HepG2 (cell line): ENCODE data around the gene CFAP46. TPM values are rescaled to one million over a fixed set of nuclear protein-coding genes. Genes with fewer than 3 reads are reported as not detected.

ENCODE experiments used
- ATAC-seq: fragments of 200-7000 bp; cut with Tn5 transposase; 3 replicates; pipeline ENCODE4 v1.9.1; 2020; ENCODE audit warnings: mild to moderate bottlenecking, moderate library complexity
- BruUV-seq: library from RNA; stranded (reverse); fragments of 400-500 nt; replicated peaks from 2 replicates; lab custom pipeline; 2021; lab: Mats Ljungman, UMichigan
- CTCF ChIA-PET: fragments of 300-600 bp; formaldehyde crosslinking; extraction: SDS; loops from one replicate; lab custom pipeline; 2021; ENCODE audit warnings: low total read pairs, inconsistent platforms, low intra/inter-chr PET ratio; lab: Yijun Ruan, JAX
- POLR2A ChIA-PET: fragments of 350-600 bp; sonication (Branson Sonifier 250); formaldehyde crosslinking; loops from one replicate; lab custom pipeline; 2020; ENCODE audit warnings: antibody characterized with exemption, inconsistent platforms; lab: Yijun Ruan, JAX
- DNase-seq: peaks from one replicate; pipeline ENCODE4 v3.0.0-alpha.2; 2015; ENCODE audit warnings: low spot score
- FAIRE-seq: peaks from 3 replicates; lab custom pipeline; 2011; peaks lifted over from hg19 to GRCh38; lab: Jason Lieb, UNC
- H2AFZ ChIP-seq: one replicate; pipeline ENCODE4 v1.6.1; 2011; ENCODE audit warnings: low read length, inconsistent platforms
- H3K27ac ChIP-seq: fragments of 300-600 bp; 3 replicates; pipeline ENCODE4 v1.8.0; 2011; ENCODE audit warnings: mixed run types, mild to moderate bottlenecking, mixed read lengths, low read length, inconsistent platforms; ENCODE audit not compliant: insufficient read depth; ENCODE audit errors: extremely low read length
- H3K27me3 ChIP-seq, 2 experiments: fragments of 200-600 bp in 1 of 2; 2 replicates in 1 of 2; 3 replicates in 1 of 2; pipeline versions ENCODE4 v1.6.0 to v1.8.0; 2011; ENCODE audit warnings: low read length in 2 of 2, mild to moderate bottlenecking in 2 of 2, moderate library complexity in 2 of 2, inconsistent platforms in 1 of 2; ENCODE audit not compliant: insufficient read depth in 2 of 2, control insufficient read depth in 1 of 2
- H3K36me3 ChIP-seq, 2 experiments: fragments of 200-600 bp in 1 of 2; replicated peaks in 1 of 2; 2 replicates in 1 of 2; 3 replicates in 1 of 2; pipeline versions ENCODE4 v1.5.1 to v1.8.0; 2011; ENCODE audit warnings: low read length in 2 of 2, inconsistent platforms in 1 of 2; ENCODE audit not compliant: insufficient read depth in 2 of 2, control insufficient read depth in 1 of 2
- H3K4me1 ChIP-seq: 2 replicates; pipeline ENCODE4 v1.5.1; 2012; ENCODE audit warnings: low read length, inconsistent platforms; ENCODE audit not compliant: insufficient read depth
- H3K4me2 ChIP-seq: 2 replicates; pipeline ENCODE4 v1.6.0; 2011; ENCODE audit warnings: low read depth, low read length, inconsistent platforms
- H3K4me3 ChIP-seq, 3 experiments: fragments of 200-600 bp in 1 of 3; sonication (generic), shearing (Covaris generic) in 1 of 3; replicated peaks in 1 of 3; 2 replicates each; pipeline ENCODE4 v1.5.1; 2011 to 2016; ENCODE audit warnings: low read length in 3 of 3, inconsistent platforms in 2 of 3, low read depth in 2 of 3, mild to moderate bottlenecking in 2 of 3, control low read depth in 1 of 3, mixed read lengths in 1 of 3; ENCODE audit not compliant: insufficient read depth in 1 of 3
- H3K79me2 ChIP-seq: one replicate; pipeline ENCODE4 v1.6.1; 2011; ENCODE audit warnings: low read length, inconsistent platforms; ENCODE audit not compliant: insufficient read depth
- H3K9ac ChIP-seq: 2 replicates; pipeline ENCODE4 v1.6.0; 2011; ENCODE audit warnings: mild to moderate bottlenecking, low read depth, low read length, inconsistent platforms; ENCODE audit not compliant: insufficient read depth
- H3K9me3 ChIP-seq: 2 replicates; pipeline ENCODE4 v1.5.1; 2012; ENCODE audit warnings: mild to moderate bottlenecking, low read length
- H4K20me1 ChIP-seq: 2 replicates; pipeline ENCODE4 v1.6.0; 2011; ENCODE audit warnings: inconsistent platforms, mild to moderate bottlenecking, low read length, moderate library complexity; ENCODE audit not compliant: insufficient read depth
- GZF1 ChIP-seq: sonication (generic); formaldehyde crosslinking; IDR thresholded peaks from 2 replicates; pipeline ENCODE4 v1.5.1; 2020; ENCODE audit warnings: mild to moderate bottlenecking, missing genetic modification reagents
- NRL ChIP-seq: sonication (generic); formaldehyde crosslinking; IDR thresholded peaks from 2 replicates; pipeline ENCODE4 v1.5.0; 2020; ENCODE audit warnings: missing genetic modification reagents, mild to moderate bottlenecking, moderate library complexity, borderline replicate concordance
- PHF20 ChIP-seq: sonication (generic); formaldehyde crosslinking; IDR thresholded peaks from 2 replicates; pipeline ENCODE4 v1.5.0; 2020; ENCODE audit warnings: mild to moderate bottlenecking, missing genetic modification reagents
- RNF219 ChIP-seq: sonication (generic); formaldehyde crosslinking; IDR thresholded peaks from 2 replicates; pipeline ENCODE4 v1.5.0; 2020; ENCODE audit warnings: mild to moderate bottlenecking, missing genetic modification reagents
- SAFB2 ChIP-seq: sonication (generic); formaldehyde crosslinking; IDR thresholded peaks from 2 replicates; pipeline ENCODE4 v1.5.1; 2020; ENCODE audit warnings: missing genetic modification reagents, low read depth, mild to moderate bottlenecking, borderline replicate concordance
- U2AF2 ChIP-seq: fragments of 200-400 bp; formaldehyde crosslinking; IDR thresholded peaks from 2 replicates; pipeline ENCODE4 v1.6.1; 2017; ENCODE audit warnings: low read depth, mild to moderate bottlenecking, low read length
- ZBTB38 ChIP-seq: sonication (generic); formaldehyde crosslinking; IDR thresholded peaks from 2 replicates; pipeline ENCODE4 v1.5.1; 2020; ENCODE audit warnings: mild to moderate bottlenecking, missing genetic modification reagents
- ZIK1 ChIP-seq: sonication (generic); formaldehyde crosslinking; IDR thresholded peaks from 2 replicates; pipeline ENCODE4 v1.5.0; 2020; ENCODE audit warnings: mild to moderate bottlenecking, low read depth, missing genetic modification reagents, borderline replicate concordance
- ZNF180 ChIP-seq: sonication (generic); formaldehyde crosslinking; IDR thresholded peaks from 2 replicates; pipeline ENCODE4 v1.4.0; 2020; ENCODE audit warnings: low read depth, missing genetic modification reagents, borderline replicate concordance
- ZNF318 ChIP-seq: sonication (generic); formaldehyde crosslinking; IDR thresholded peaks from 2 replicates; pipeline ENCODE4 v1.4.0; 2020; ENCODE audit warnings: mild to moderate bottlenecking, missing genetic modification reagents
- ZNF660 ChIP-seq: sonication (generic); formaldehyde crosslinking; IDR thresholded peaks from 2 replicates; pipeline ENCODE4 v1.5.1; 2020; ENCODE audit warnings: mild to moderate bottlenecking, low read depth, missing genetic modification reagents, borderline replicate concordance
- WGBS: methylation state at CpG from one replicate; pipeline ENCODE4 v1.1.6; 2017; ENCODE audit warnings: low lambda C conversion rate; 5-methylcytosine and 5-hydroxymethylcytosine counted together
- in situ Hi-C: cut with HindIII; loops from 2 replicates; pipeline ENCODE4 v1.10.0; 2017; ENCODE audit warnings: low pct_unique_long_range_greater_than_20kb; ENCODE audit not compliant: extremely low pct_ligation_motif_present
- intact Hi-C: fragments of 100-400 bp; cut with micrococcal nuclease; formaldehyde crosslinking; loops from one replicate; pipeline ENCODE4 v1.10.0; 2022; ENCODE audit not compliant: unreplicated experiment
- polyA plus RNA-seq, 8 experiments: library from polyadenylated mRNA; depleted of rRNA in 3 of 8; stranded (reverse) in 7 of 8; unstranded in 1 of 8; fragments of >200 nt; fragmentation: Illumina TruSeq in 4 of 8; extraction: Trizol in 4 of 8; gene quantifications; 2 replicates each; pipeline versions ENCODE4 v1.2.1 to v1.2.3, GENCODE V29; 2011 to 2016; ENCODE audit warnings: low read depth in 4 of 8, missing spikeins in 1 of 8, mixed read lengths in 1 of 8; ENCODE audit not compliant: insufficient read depth in 1 of 8
- total RNA-seq, 5 experiments: library from RNA; depleted of rRNA; stranded (reverse); fragments of >200 nt; fragmentation: Illumina TruSeq; extraction: Trizol; gene quantifications; 2 replicates each; pipeline ENCODE4 v1.2.3, GENCODE V29; 2016; ENCODE audit warnings: low read depth in 1 of 5
- TF ChIP-seq, protein P1 (sequence below): sonication (generic); formaldehyde crosslinking; IDR thresholded peaks from 2 replicates; pipeline ENCODE4 v1.4.0; 2020; ENCODE audit warnings: missing genetic modification reagents

The CFAP46 gene
- total and polyA plus RNA-seq, 2 of the 13 experiments (the other 11 are each of a cell fraction or from before 2014, with no cell fraction given): 0.24 to 0.84 TPM

GRCh38 chr10:132985546-132985900 lies 43.2 kb upstream of the CFAP46 start:
- in situ Hi-C loops: no loop called here
- DNase-seq (no peak), ATAC-seq (no peak), FAIRE-seq (no peak)
- Histone ChIP-seq H3K9me3 (no peaks in the 10 kb centered on the region), H3K36me3 (no peaks in the 10 kb centered on the region), H3K4me2 (no peak overlapping the region), H2AFZ (no peak overlapping the region), H3K4me1 (no peaks in the 10 kb centered on the region), H3K27ac (no peak overlapping the region), H3K27me3 (peaks cover 6 to 64% of the 10 kb centered on the region in 2 experiments; a peak in 4 of 5 replicates), H3K79me2 (no peaks in the 10 kb centered on the region), H4K20me1 (0 out of 2 replicates have a peak, but pooled peaks cover 5% of the 10 kb centered on the region), H3K4me3 (no peak overlapping the region), H3K9ac (no peak overlapping the region)
- ChIA-PET POLR2A (no interaction called here), CTCF (no interaction called here)
- WGBS: 15% methylated on average over 6 of the region's 6 CpGs
- no TSS peak for BruUV-seq
- intact Hi-C loops: no loop called here
- TF ChIP-seq, protein P1, sequence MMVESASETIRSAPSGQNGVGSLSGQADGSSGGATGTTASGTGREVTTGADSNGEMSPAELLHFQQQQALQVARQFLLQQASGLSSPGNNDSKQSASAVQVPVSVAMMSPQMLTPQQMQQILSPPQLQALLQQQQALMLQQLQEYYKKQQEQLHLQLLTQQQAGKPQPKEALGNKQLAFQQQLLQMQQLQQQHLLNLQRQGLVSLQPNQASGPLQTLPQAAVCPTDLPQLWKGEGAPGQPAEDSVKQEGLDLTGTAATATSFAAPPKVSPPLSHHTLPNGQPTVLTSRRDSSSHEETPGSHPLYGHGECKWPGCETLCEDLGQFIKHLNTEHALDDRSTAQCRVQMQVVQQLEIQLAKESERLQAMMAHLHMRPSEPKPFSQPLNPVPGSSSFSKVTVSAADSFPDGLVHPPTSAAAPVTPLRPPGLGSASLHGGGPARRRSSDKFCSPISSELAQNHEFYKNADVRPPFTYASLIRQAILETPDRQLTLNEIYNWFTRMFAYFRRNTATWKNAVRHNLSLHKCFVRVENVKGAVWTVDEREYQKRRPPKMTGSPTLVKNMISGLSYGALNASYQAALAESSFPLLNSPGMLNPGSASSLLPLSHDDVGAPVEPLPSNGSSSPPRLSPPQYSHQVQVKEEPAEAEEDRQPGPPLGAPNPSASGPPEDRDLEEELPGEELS (CRISPR knock-in tag): no peak
- TF ChIP-seq ZNF318 (CRISPR knock-in tag): no peak
- no peak for TF ChIP-seq NRL (CRISPR knock-in tag)
- no peak for TF ChIP-seq GZF1
- TF ChIP-seq ZNF660 (CRISPR knock-in tag): no peak
- no peak for TF ChIP-seq ZBTB38 (CRISPR knock-in tag)
- TF ChIP-seq U2AF2: no peak
- TF ChIP-seq ZIK1 (CRISPR knock-in tag): no peak
- TF ChIP-seq PHF20: no peak
- TF ChIP-seq SAFB2 (CRISPR knock-in tag): no peak
- TF ChIP-seq RNF219 (CRISPR knock-in tag): no peak
- no peak for TF ChIP-seq ZNF180 (CRISPR knock-in tag)
